H1 (cell line): ENCODE results near the gene HOXA13. TPM values are rescaled to one million over a fixed set of nuclear protein-coding genes. Genes with fewer than 3 reads are reported as not detected.

Source experiments
- CTCF ChIA-PET: fragments of 300-600 bp; sonication (Branson Sonifier 250); formaldehyde crosslinking; loops from one replicate; lab custom pipeline; 2021; ENCODE audit not compliant: partially characterized antibody; lab: Charles Lee
- POLR2A ChIA-PET: fragments of 300-600 bp; sonication (Branson Sonifier 250); formaldehyde crosslinking; loops from one replicate; lab custom pipeline; 2021; ENCODE audit warnings: inconsistent platforms; ENCODE audit not compliant: partially characterized antibody; lab: Charles Lee
- DNase-seq, 2 experiments: peaks; one replicate each; pipeline versions ENCODE4 v3.0.0 to v3.0.0-alpha.2; 2010 to 2022; ENCODE audit warnings: low spot score in 2 of 2, low read depth in 1 of 2, mixed read lengths in 1 of 2
- FAIRE-seq: peaks from 2 replicates; lab custom pipeline; 2011; peaks lifted over from hg19 to GRCh38; lab: Jason Lieb, UNC
- H2AFZ ChIP-seq: 2 replicates; pipeline ENCODE4 v1.8.1; 2012; ENCODE audit warnings: low read length, inconsistent platforms
- H2AK5ac ChIP-seq: 2 replicates; pipeline ENCODE4 v1.6.1; 2013; ENCODE audit warnings: low read depth, low read length
- H2BK120ac ChIP-seq: replicated peaks from 2 replicates; pipeline ENCODE3; 2013; ENCODE audit warnings: low read depth, low read length, inconsistent platforms
- H2BK12ac ChIP-seq: 2 replicates; pipeline ENCODE4 v1.6.1; 2013; ENCODE audit warnings: low read depth, low read length
- H2BK15ac ChIP-seq: 2 replicates; pipeline ENCODE4 v1.6.1; 2013; ENCODE audit warnings: low read length
- H2BK20ac ChIP-seq: 2 replicates; pipeline ENCODE4 v1.6.1; 2013; ENCODE audit warnings: low read length
- H2BK5ac ChIP-seq: 2 replicates; pipeline ENCODE4 v1.6.1; 2013; ENCODE audit warnings: low read depth, low read length
- H3K14ac ChIP-seq: 2 replicates; pipeline ENCODE4 v1.6.1; 2013; ENCODE audit warnings: inconsistent platforms; ENCODE audit not compliant: insufficient read length
- H3K18ac ChIP-seq: 2 replicates; pipeline ENCODE4 v1.6.1; 2013; ENCODE audit warnings: low read length; ENCODE audit errors: extremely low read depth
- H3K23ac ChIP-seq: 2 replicates; pipeline ENCODE4 v1.6.1; 2013; ENCODE audit warnings: inconsistent platforms; ENCODE audit not compliant: insufficient read length
- H3K23me2 ChIP-seq: 2 replicates; pipeline ENCODE4 v1.6.1; 2013; ENCODE audit warnings: low read depth, low read length
- H3K27ac ChIP-seq: 2 replicates; pipeline ENCODE4 v1.6.1; 2011; ENCODE audit warnings: low read depth, low read length, inconsistent platforms
- H3K27me3 ChIP-seq, 4 experiments: replicated peaks in 1 of 4; 1 replicate in 1 of 4; 2 replicates in 3 of 4; pipeline versions ENCODE4 v1.6.1 to v1.8.1; 2011 to 2013; ENCODE audit warnings: low read length in 3 of 4, mild to moderate bottlenecking in 3 of 4, inconsistent platforms in 2 of 4, mixed read lengths in 2 of 4, moderate library complexity in 1 of 4; ENCODE audit not compliant: control insufficient read depth in 3 of 4, insufficient read depth in 3 of 4; ENCODE audit errors: extremely low read depth in 1 of 4
- H3K36me3 ChIP-seq, 4 experiments: 2 replicates each; pipeline versions ENCODE4 v1.6.1 to v1.8.1; 2011 to 2013; ENCODE audit warnings: mild to moderate bottlenecking in 4 of 4, low read length in 3 of 4, moderate library complexity in 2 of 4, control low read depth in 1 of 4, inconsistent platforms in 1 of 4; ENCODE audit not compliant: insufficient read depth in 4 of 4, control insufficient read depth in 2 of 4
- H3K4ac ChIP-seq: replicated peaks from 2 replicates; pipeline ENCODE3; 2013; ENCODE audit warnings: low read length, low read depth, mixed read lengths, inconsistent platforms; ENCODE audit not compliant: insufficient read length
- H3K4me1 ChIP-seq, 4 experiments: replicated peaks in 1 of 4; 1 replicate in 1 of 4; 2 replicates in 3 of 4; pipeline versions ENCODE4 v1.6.1 to v1.8.1; 2011 to 2013; ENCODE audit warnings: low read length in 3 of 4, inconsistent platforms in 2 of 4, mixed read lengths in 1 of 4; ENCODE audit not compliant: insufficient read depth in 4 of 4, control insufficient read depth in 3 of 4
- H3K4me2 ChIP-seq, 2 experiments: 2 replicates each; pipeline versions ENCODE4 v1.6.1 to v1.8.1; 2011 to 2013; ENCODE audit warnings: low read depth in 2 of 2, low read length in 2 of 2, control low read depth in 1 of 2, inconsistent platforms in 1 of 2, mild to moderate bottlenecking in 1 of 2; ENCODE audit not compliant: insufficient read depth in 1 of 2
- H3K4me3 ChIP-seq, 4 experiments: fragments of 200-600, 300-600 bp in 1 of 4; sonication (generic), shearing (Covaris generic), sonication (Bioruptor Twin) in 1 of 4; 2 replicates each; pipeline versions ENCODE4 v1.5.1 to v1.8.1; 2011 to 2016; ENCODE audit warnings: low read length in 4 of 4, low read depth in 3 of 4, control low read depth in 2 of 4, inconsistent platforms in 2 of 4, mild to moderate bottlenecking in 2 of 4, mixed read lengths in 1 of 4, moderate library complexity in 1 of 4; ENCODE audit not compliant: insufficient read depth in 2 of 4; ENCODE audit errors: extremely low read depth in 1 of 4
- H3K56ac ChIP-seq: replicated peaks from 2 replicates; pipeline ENCODE3; 2013; ENCODE audit warnings: low read depth, mild to moderate bottlenecking, mixed read lengths, low read length, inconsistent platforms; ENCODE audit not compliant: insufficient read length
- H3K79me1 ChIP-seq: 2 replicates; pipeline ENCODE4 v1.6.1; 2013; ENCODE audit warnings: low read depth, low read length, control low read depth
- H3K79me2 ChIP-seq, 2 experiments: 2 replicates each; pipeline versions ENCODE4 v1.6.1 to v1.8.1; 2012 to 2013; ENCODE audit warnings: low read length in 2 of 2, mild to moderate bottlenecking in 2 of 2, inconsistent platforms in 1 of 2; ENCODE audit not compliant: insufficient read depth in 2 of 2, control insufficient read depth in 1 of 2
- H3K9ac ChIP-seq, 4 experiments: replicated peaks in 1 of 4; 1 replicate in 1 of 4; 2 replicates in 3 of 4; pipeline versions ENCODE4 v1.6.1 to v1.8.1; 2011 to 2013; ENCODE audit warnings: low read depth in 3 of 4, low read length in 3 of 4, control low read depth in 2 of 4, mild to moderate bottlenecking in 2 of 4, moderate library complexity in 2 of 4, inconsistent platforms in 1 of 4; ENCODE audit errors: extremely low read depth in 1 of 4
- H3K9me3 ChIP-seq, 2 experiments: 2 replicates each; pipeline versions ENCODE4 v1.6.1 to v1.8.1; 2012 to 2013; ENCODE audit warnings: mild to moderate bottlenecking in 2 of 2, moderate library complexity in 2 of 2, control low read depth in 1 of 2, inconsistent platforms in 1 of 2, low read depth in 1 of 2, low read length in 1 of 2, mixed read lengths in 1 of 2; ENCODE audit not compliant: insufficient read depth in 2 of 2
- H4K20me1 ChIP-seq, 2 experiments: replicated peaks in 1 of 2; 2 replicates each; pipeline versions ENCODE3 to v1.8.1; 2011 to 2013; ENCODE audit warnings: inconsistent platforms in 2 of 2, low read length in 2 of 2, mild to moderate bottlenecking in 1 of 2; ENCODE audit not compliant: insufficient read depth in 2 of 2, control insufficient read depth in 1 of 2
- H4K5ac ChIP-seq: 2 replicates; pipeline ENCODE4 v1.6.1; 2013; ENCODE audit warnings: low read length, low read depth, mixed read lengths, inconsistent platforms; ENCODE audit not compliant: insufficient read length
- H4K8ac ChIP-seq: 2 replicates; pipeline ENCODE4 v1.8.0; 2013; ENCODE audit warnings: mild to moderate bottlenecking, moderate library complexity, low read length, inconsistent platforms; ENCODE audit not compliant: insufficient read depth; ENCODE audit errors: extremely low read depth
- H4K91ac ChIP-seq: replicated peaks from 2 replicates; pipeline ENCODE3; 2013; ENCODE audit warnings: low read length, mixed read lengths, inconsistent platforms; ENCODE audit not compliant: insufficient read length
- CBX5 ChIP-seq: fragments of 300-800, 300-1000 bp; sonication (generic); IDR thresholded peaks from 2 replicates; pipeline ENCODE4 v1.7.1; 2016; ENCODE audit warnings: antibody characterized with exemption, low read length, low read depth
- CBX8 ChIP-seq: fragments of 300-800, 300-1000 bp; sonication (generic); IDR thresholded peaks from 2 replicates; pipeline ENCODE4 v1.7.1; 2016; ENCODE audit warnings: low read depth, low read length, borderline replicate concordance
- CTCF ChIP-seq, 3 experiments: IDR thresholded peaks; 1 replicate in 2 of 3; 2 replicates in 1 of 3; pipeline versions ENCODE4 v1.5.1 to v1.6.1; 2011; ENCODE audit warnings: low read length in 3 of 3, mild to moderate bottlenecking in 3 of 3, inconsistent platforms in 2 of 3, low read depth in 1 of 3, moderate library complexity in 1 of 3; ENCODE audit not compliant: insufficient read depth in 1 of 3; ENCODE audit errors: control extremely low read depth in 1 of 3
- EZH2 ChIP-seq: fragments of 200-600 bp; sonication (generic); IDR thresholded peaks from 2 replicates; pipeline ENCODE4 v1.7.1; 2012; ENCODE audit warnings: low read depth, mild to moderate bottlenecking, moderate library complexity, low read length, inconsistent platforms; ENCODE audit not compliant: severe bottlenecking
- HDAC2 ChIP-seq, 2 experiments: fragments of 300-600 bp in 1 of 2; sonication (generic) in 1 of 2; IDR thresholded peaks; 2 replicates each; pipeline ENCODE4 v1.6.1; 2011 to 2012; ENCODE audit warnings: low read depth in 2 of 2, low read length in 2 of 2, mild to moderate bottlenecking in 2 of 2, moderate library complexity in 2 of 2, borderline replicate concordance in 1 of 2, inconsistent platforms in 1 of 2
- HDAC6 ChIP-seq: IDR thresholded peaks from one replicate; pipeline ENCODE4 v1.7.1; 2012; ENCODE audit warnings: low read depth, mild to moderate bottlenecking, inconsistent platforms, low read length, moderate library complexity
- PHF8 ChIP-seq: fragments of 200-600 bp; sonication (generic); conservative IDR thresholded peaks from 2 replicates; pipeline ENCODE4 v1.7.1; 2012; ENCODE audit warnings: low read depth, mild to moderate bottlenecking, inconsistent platforms, low read length, moderate library complexity
- SP2 ChIP-seq: IDR thresholded peaks from 2 replicates; pipeline ENCODE4 v1.6.1; 2012; ENCODE audit warnings: mild to moderate bottlenecking, low read length, inconsistent platforms
- SUZ12 ChIP-seq: fragments of 200-600 bp; sonication (generic); IDR thresholded peaks from 2 replicates; pipeline ENCODE4 v1.6.1; 2012; ENCODE audit warnings: mild to moderate bottlenecking, inconsistent platforms, low read length, moderate library complexity, mixed read lengths
- TCF12 ChIP-seq: IDR thresholded peaks from 2 replicates; pipeline ENCODE4 v1.6.1; 2011; ENCODE audit warnings: low read depth, mild to moderate bottlenecking, low read length
- WGBS, 2 experiments: shearing (Covaris generic) in 1 of 2; methylation state at CpG; one replicate each; pipeline versions ENCODE4 v1.1.6 to v1.1.7; 2013 to 2015; ENCODE audit warnings: low lambda C conversion rate in 2 of 2, mixed read lengths in 2 of 2, inconsistent platforms in 1 of 2, low coverage in 1 of 2, missing lambda C conversion rate in 1 of 2; ENCODE audit not compliant: insufficient replicate concordance in 2 of 2, insufficient coverage in 1 of 2, insufficient read length in 1 of 2; ENCODE audit errors: extremely low coverage in 1 of 2, missing lambda C conversion rate in 1 of 2; 5-methylcytosine and 5-hydroxymethylcytosine counted together
- polyA plus RNA-seq, 7 experiments: library from polyadenylated mRNA; depleted of rRNA in 3 of 7; stranded (reverse) in 5 of 7; unstranded in 2 of 7; fragments of >200 nt in 5 of 7; fragments of 200-250 nt in 2 of 7; gene quantifications; 1 replicate in 5 of 7; 2 replicates in 1 of 7; 4 replicates in 1 of 7; pipeline versions ENCODE4 v1.2.1 to v1.2.3, GENCODE V29; 2011 to 2013; ENCODE audit warnings: missing spikeins in 2 of 7, mixed read lengths in 2 of 7
- total RNA-seq: library from RNA; stranded (reverse); fragmentation: NEBNext Ultra II Directional; extraction: Animal tissue kit (Norgen Biotek cat#: 25700); gene quantifications from 2 replicates; pipeline ENCODE4 v1.2.1, GENCODE V29; 2021

Gene HOXA13
- total and polyA plus RNA-seq, 2 of the 8 experiments (the other 6 are each of a cell fraction or from before 2014, with no cell fraction given), result not detected

- Histone ChIP-seq H4K5ac (no peak overlapping the region), H2AFZ (no peak overlapping the region), H3K27me3 (peaks cover 98 to 100% (median 99%) of the 10 kb centered on the region in 4 experiments), H2BK120ac (no peak overlapping the region), H3K18ac (no peak overlapping the region), H3K14ac (no peak overlapping the region), H3K4ac (no peak overlapping the region), H2BK15ac (no peak overlapping the region), H4K8ac (no peak overlapping the region), H3K9ac (no peak overlapping the region), H2BK20ac (no peak overlapping the region), H3K9me3 (peaks cover 0 to 12% of the 10 kb centered on the region in 2 experiments; a peak in 1 of 4 replicates), H2AK5ac (no peak overlapping the region), H4K91ac (no peak overlapping the region), H4K20me1 (peaks cover 14 to 29% of the 10 kb centered on the region in 2 experiments), H3K23me2 (no peaks in the 10 kb centered on the region), H3K79me2 (no peaks in the 10 kb centered on the region), H2BK5ac (no peak overlapping the region), H3K4me2 (peak overlapping the region in 1 of 2 experiments; percentile 77; a peak in 2 of 4 replicates), H3K27ac (no peak overlapping the region), H3K4me1 (no peaks in the 10 kb centered on the region; a peak in 3 of 7 replicates), H3K23ac (no peak overlapping the region), H3K4me3 (0 out of 8 replicates have a peak overlapping the region, but pooled peaks of 1 of the 4 experiments have one; percentile 60), H3K79me1 (no peaks in the 10 kb centered on the region), H3K36me3 (peaks cover 0 to 28% (median 0%) of the 10 kb centered on the region in 4 experiments; a peak in 1 of 8 replicates), H3K56ac (no peak overlapping the region), H2BK12ac (no peak overlapping the region)
- FAIRE-seq (no peak), DNase-seq (no peak)
- CTCF ChIA-PET, result interaction anchor here (0.5 to 4.4 kb wide), 37 partner anchors 9 to 844 kb away, joined by 3 to 80 read pairs (median 4); partner anchors contain the start of genes HOXA3, HOXA4, HOXA5 and HOXA6
- POLR2A ChIA-PET, result interaction anchor here (0.6 to 0.7 kb wide), 2 partner anchors 25 to 958 kb away, joined by 3 to 4 read pairs; no protein-coding TSS in a partner anchor
- 3% methylated on average over 13 of the region's 27 CpGs; no CpG with 5 or more reads in 1 of the 2 experiments for WGBS, 2 experiments
- no peak; the same call in 1 of the 2 replicates for TF ChIP-seq SUZ12
- TF ChIP-seq EZH2, result no peak
- no peak for TF ChIP-seq HDAC6
- TF ChIP-seq CTCF (IDR thresholded peaks at IDR 0.05; ENCODE audit: control extremely low read depth in 1 of 3, insufficient read depth in 1 of 3, low read depth in 1 of 3, low read length in 3 of 3), result no peak
- TF ChIP-seq CBX5, result no peak
- TF ChIP-seq PHF8, result no peak
- TF ChIP-seq CBX8, result no peak
- TF ChIP-seq HDAC2 (IDR thresholded peaks at IDR 0.05; ENCODE audit: borderline replicate concordance in 1 of 2, low read depth in 2 of 2, low read length in 2 of 2), result no peak
- TF ChIP-seq TCF12, result no peak
- TF ChIP-seq SP2, result no peak
These were observed 38.6 kb downstream of the HOXA13 start for GRCh38 chr7:27161214-27161720.
